ENCODE results near the gene WDR83. TPM values are rescaled to one million over a fixed set of nuclear protein-coding genes. Genes with fewer than 3 reads are reported as not detected.
A peak's percentile ranks its signal among the peaks of the same experiment; 100 is the strongest.

Gene WDR83
- total and polyA plus RNA-seq, 4 donors, result 9.3 to 37.6 (median 21.1) TPM

- Histone ChIP-seq H3K27ac (ENCODE audit: low read depth, low read length) (peak overlapping the region; percentile 95), H3K27me3 (ENCODE audit: control insufficient read depth, insufficient read depth, low read length) (no peaks in the 10 kb centered on the region), H3K4me3 (ENCODE audit: low read depth, low read length) (peak overlapping the region; percentile 99), H3K4me1 (ENCODE audit: control insufficient read depth, insufficient read depth, low read length) (peaks cover 44% of the 10 kb centered on the region), H3K36me3 (ENCODE audit: control insufficient read depth, insufficient read depth, low read length) (peaks cover 54% of the 10 kb centered on the region), H3K9me3 (ENCODE audit: control insufficient read depth, insufficient read depth, low read length) (no peaks in the 10 kb centered on the region)
- no peak for DNase-seq (ENCODE audit: low read depth in 4 of 6, low spot score in 6 of 6)
- WGBS (ENCODE audit: insufficient coverage), result 92% methylated on average over 6 of the region's 8 CpGs
Observed at GRCh38 chr19:12668346-12668745, 1.7 kb downstream of the WDR83 start.

GRCh38 chr19:12668932-12669269 lies 2.3 kb downstream of the WDR83 start:
- H3K27me3 ChIP-seq (ENCODE audit: control insufficient read depth, insufficient read depth, low read length), result no peaks in the 10 kb centered on the region
- peaks cover 44% of the 10 kb centered on the region for H3K4me1 ChIP-seq (ENCODE audit: control insufficient read depth, insufficient read depth, low read length)
- H3K36me3 ChIP-seq (ENCODE audit: control insufficient read depth, insufficient read depth, low read length), result peaks cover 54% of the 10 kb centered on the region
- WGBS (ENCODE audit: insufficient coverage), result under 1% methylated on average over 24 of the region's 24 CpGs
- H3K4me3 ChIP-seq (ENCODE audit: low read depth, low read length), result peak overlapping the region; percentile 99
- DNase-seq (ENCODE audit: low read depth in 4 of 6, low spot score in 6 of 6), result peak in 2 of 6 donors; percentile 47 to 58
- peak overlapping the region; percentile 95 for H3K27ac ChIP-seq (ENCODE audit: low read depth, low read length)
- H3K9me3 ChIP-seq (ENCODE audit: control insufficient read depth, insufficient read depth, low read length), result no peaks in the 10 kb centered on the region

- DNase-seq (ENCODE audit: low read depth in 4 of 6, low spot score in 6 of 6), result peak; percentile 68 to 95 (median 86)
- H3K27me3 ChIP-seq (ENCODE audit: control insufficient read depth, insufficient read depth, low read length), result no peaks in the 10 kb centered on the region
- H3K36me3 ChIP-seq (ENCODE audit: control insufficient read depth, insufficient read depth, low read length), result peaks cover 54% of the 10 kb centered on the region
- H3K9me3 ChIP-seq (ENCODE audit: control insufficient read depth, insufficient read depth, low read length), result no peaks in the 10 kb centered on the region
- peak overlapping the region; percentile 95 for H3K27ac ChIP-seq (ENCODE audit: low read depth, low read length)
- H3K4me1 ChIP-seq (ENCODE audit: control insufficient read depth, insufficient read depth, low read length), result peaks cover 44% of the 10 kb centered on the region
- peak overlapping the region; percentile 99 for H3K4me3 ChIP-seq (ENCODE audit: low read depth, low read length)
- under 1% methylated on average over 62 of the region's 64 CpGs for WGBS (ENCODE audit: insufficient coverage)
Observed at GRCh38 chr19:12669270-12670158, 2.9 kb downstream of the WDR83 start.

GRCh38 chr19:12670159-12670928 lies 3.7 kb downstream of the WDR83 start:
- H3K4me1 ChIP-seq (ENCODE audit: control insufficient read depth, insufficient read depth, low read length), result peaks cover 44% of the 10 kb centered on the region
- no peaks in the 10 kb centered on the region for H3K9me3 ChIP-seq (ENCODE audit: control insufficient read depth, insufficient read depth, low read length)
- 61% methylated on average over 17 of the region's 26 CpGs for WGBS (ENCODE audit: insufficient coverage)
- DNase-seq (ENCODE audit: low read depth in 4 of 6, low spot score in 6 of 6), result no peak
- H3K27ac ChIP-seq (ENCODE audit: low read depth, low read length), result no peak overlapping the region
- peaks cover 54% of the 10 kb centered on the region for H3K36me3 ChIP-seq (ENCODE audit: control insufficient read depth, insufficient read depth, low read length)
- H3K27me3 ChIP-seq (ENCODE audit: control insufficient read depth, insufficient read depth, low read length), result no peaks in the 10 kb centered on the region
- peak overlapping the region; percentile 99 for H3K4me3 ChIP-seq (ENCODE audit: low read depth, low read length)

- Histone ChIP-seq H3K4me1 (ENCODE audit: control insufficient read depth, insufficient read depth, low read length) (peaks cover 30% of the 10 kb centered on the region), H3K27ac (ENCODE audit: low read depth, low read length) (no peak overlapping the region), H3K36me3 (ENCODE audit: control insufficient read depth, insufficient read depth, low read length) (peaks cover 73% of the 10 kb centered on the region), H3K4me3 (ENCODE audit: low read depth, low read length) (no peak overlapping the region), H3K27me3 (ENCODE audit: control insufficient read depth, insufficient read depth, low read length) (no peaks in the 10 kb centered on the region), H3K9me3 (ENCODE audit: control insufficient read depth, insufficient read depth, low read length) (no peaks in the 10 kb centered on the region)
- 83% methylated on average over 7 of the region's 10 CpGs for whole genome bisulfite sequencing (ENCODE audit: insufficient coverage)
- DNase-seq (ENCODE audit: low read depth in 4 of 6, low spot score in 6 of 6), result no peak
Observed at GRCh38 chr19:12672744-12673143, 6.1 kb downstream of the WDR83 start.

- Histone ChIP-seq H3K9me3 (ENCODE audit: control insufficient read depth, insufficient read depth, low read length) (no peaks in the 10 kb centered on the region), H3K36me3 (ENCODE audit: control insufficient read depth, insufficient read depth, low read length) (peaks cover 90% of the 10 kb centered on the region), H3K27ac (ENCODE audit: low read depth, low read length) (no peak overlapping the region), H3K27me3 (ENCODE audit: control insufficient read depth, insufficient read depth, low read length) (no peaks in the 10 kb centered on the region), H3K4me3 (ENCODE audit: low read depth, low read length) (no peak overlapping the region), H3K4me1 (ENCODE audit: control insufficient read depth, insufficient read depth, low read length) (peaks cover 15% of the 10 kb centered on the region)
- DNase-seq (ENCODE audit: low read depth in 4 of 6, low spot score in 6 of 6), result no peak
- 100% methylated on average over 10 of the region's 10 CpGs for WGBS (ENCODE audit: insufficient coverage)
Observed at GRCh38 chr19:12675399-12675798, 8.8 kb downstream of the WDR83 start.

GRCh38 chr19:12675940-12676339 lies 9.3 kb downstream of the WDR83 start:
- Histone ChIP-seq H3K4me3 (ENCODE audit: low read depth, low read length) (no peak overlapping the region), H3K27ac (ENCODE audit: low read depth, low read length) (no peak overlapping the region), H3K9me3 (ENCODE audit: control insufficient read depth, insufficient read depth, low read length) (no peaks in the 10 kb centered on the region), H3K27me3 (ENCODE audit: control insufficient read depth, insufficient read depth, low read length) (no peaks in the 10 kb centered on the region), H3K4me1 (ENCODE audit: control insufficient read depth, insufficient read depth, low read length) (peaks cover 15% of the 10 kb centered on the region), H3K36me3 (ENCODE audit: control insufficient read depth, insufficient read depth, low read length) (peaks cover 84% of the 10 kb centered on the region)
- 92% methylated on average over 15 of the region's 15 CpGs for WGBS (ENCODE audit: insufficient coverage)
- no peak for DNase-seq (ENCODE audit: low read depth in 4 of 6, low spot score in 6 of 6)

- Histone ChIP-seq H3K27me3 (ENCODE audit: control insufficient read depth, insufficient read depth, low read length) (no peaks in the 10 kb centered on the region), H3K4me3 (ENCODE audit: low read depth, low read length) (no peak overlapping the region), H3K36me3 (ENCODE audit: control insufficient read depth, insufficient read depth, low read length) (peaks cover 84% of the 10 kb centered on the region), H3K4me1 (ENCODE audit: control insufficient read depth, insufficient read depth, low read length) (peaks cover 15% of the 10 kb centered on the region), H3K27ac (ENCODE audit: low read depth, low read length) (no peak overlapping the region), H3K9me3 (ENCODE audit: control insufficient read depth, insufficient read depth, low read length) (no peaks in the 10 kb centered on the region)
- 14% methylated on average over 4 of the region's 4 CpGs for WGBS (ENCODE audit: insufficient coverage)
- DNase-seq (ENCODE audit: low read depth in 4 of 6, low spot score in 6 of 6), result peak in 4 of 6 donors; percentile 49 to 88 (median 70)
Observed at GRCh38 chr19:12676384-12676792, 9.8 kb downstream of the WDR83 start.

GRCh38 chr19:12676928-12677327 lies 10.3 kb downstream of the WDR83 start:
- Histone ChIP-seq H3K4me3 (ENCODE audit: low read depth, low read length) (no peak overlapping the region), H3K36me3 (ENCODE audit: control insufficient read depth, insufficient read depth, low read length) (peaks cover 80% of the 10 kb centered on the region), H3K27ac (ENCODE audit: low read depth, low read length) (no peak overlapping the region), H3K9me3 (ENCODE audit: control insufficient read depth, insufficient read depth, low read length) (no peaks in the 10 kb centered on the region), H3K4me1 (ENCODE audit: control insufficient read depth, insufficient read depth, low read length) (peaks cover 16% of the 10 kb centered on the region), H3K27me3 (ENCODE audit: control insufficient read depth, insufficient read depth, low read length) (no peaks in the 10 kb centered on the region)
- DNase-seq (ENCODE audit: low read depth in 4 of 6, low spot score in 6 of 6), result no peak
- 99% methylated on average over 8 of the region's 12 CpGs for WGBS (ENCODE audit: insufficient coverage)
